GM19463 (cell line): ENCODE measurements around the gene ITGA11.

Experiments
- ATAC-seq: cut with Tn5 transposase; IDR thresholded peaks from one replicate; pipeline ENCODE4 v1.9.1; 2021; ENCODE audit warnings: mild to moderate bottlenecking, moderate library complexity; ENCODE audit not compliant: unreplicated experiment

ITGA11 gene

GRCh38 chr15:68339481-68339880, 92.5 kb downstream of the ITGA11 start:
- no peak for ATAC-seq

GRCh38 chr15:68337826-68338225, 94.1 kb downstream of the ITGA11 start:
- ATAC-seq, result no peak

DNA sequence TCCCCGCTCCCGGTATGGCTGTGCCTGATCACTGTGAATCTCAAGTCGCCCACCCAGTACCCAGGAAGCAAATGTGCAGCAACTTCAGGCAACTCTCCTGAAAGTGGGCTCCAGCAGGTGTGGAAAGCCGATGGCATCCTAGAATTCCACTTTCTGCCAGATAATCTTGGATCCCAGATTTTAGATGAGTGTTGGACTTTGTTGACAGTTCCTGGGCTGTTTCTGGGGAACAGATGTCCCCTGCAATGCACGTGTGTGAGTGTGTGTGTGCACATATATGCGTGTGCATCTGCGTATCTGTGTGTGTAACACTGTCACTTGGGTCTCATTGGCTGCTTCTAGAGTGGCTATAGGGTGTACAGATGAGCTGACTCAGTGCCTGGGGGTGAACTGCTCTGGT, 95.4 kb downstream of the ITGA11 start:
- ATAC-seq, result no peak

GRCh38 chr15:68335655-68336054, 96.3 kb downstream of the ITGA11 start:
- no peak for ATAC-seq

DNA sequence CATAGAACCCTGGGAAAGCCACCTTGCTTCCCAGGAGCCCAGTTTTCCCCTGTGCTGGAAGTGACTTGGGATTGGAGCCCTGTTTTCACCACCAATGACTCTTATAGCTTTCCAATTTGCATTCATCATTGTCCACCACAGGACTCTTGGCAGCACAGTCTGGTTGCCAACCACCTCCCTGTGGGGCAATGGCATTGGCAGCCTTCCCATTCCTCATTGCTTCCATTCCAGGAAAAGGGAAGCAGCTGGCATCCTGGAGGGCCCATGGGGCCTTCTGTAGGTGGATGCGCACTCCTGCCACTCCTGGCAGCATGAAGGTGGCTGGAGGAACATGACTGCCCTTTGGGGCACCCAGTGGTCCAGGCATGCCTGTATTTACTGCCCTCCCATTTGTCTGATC, 96.7 kb downstream of the ITGA11 start:
- no peak for ATAC-seq

DNA sequence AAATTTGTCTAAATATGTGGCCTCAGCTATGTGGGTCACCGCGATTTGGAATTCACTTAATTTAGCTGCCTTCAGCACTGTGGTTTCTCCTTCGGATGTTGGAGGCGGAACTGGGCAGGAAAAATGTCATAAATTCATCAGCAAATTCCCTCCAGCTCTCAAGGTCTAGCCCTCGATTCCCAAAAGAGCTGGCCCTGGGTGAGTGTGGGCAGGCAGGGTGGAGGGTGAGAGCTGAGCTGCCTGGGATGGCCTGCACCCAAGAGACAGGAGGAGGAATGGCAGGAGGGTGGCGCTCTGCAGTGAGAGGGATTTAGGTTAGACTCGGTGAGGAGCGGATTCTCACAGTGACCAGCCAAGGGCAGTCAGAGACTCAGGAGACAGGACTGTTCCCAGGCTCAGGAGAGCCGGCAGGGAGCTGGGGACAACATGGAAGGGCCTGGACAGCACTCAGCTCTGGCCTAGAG, 97.3 kb downstream of the ITGA11 start:
- no peak for ATAC-seq

GRCh38 chr15:68333775-68334470, 98.0 kb downstream of the ITGA11 start:
- ATAC-seq, result no peak

GRCh38 chr15:68332266-68332665, 99.7 kb downstream of the ITGA11 start:
- ATAC-seq, result no peak

GRCh38 chr15:68330901-68331300, 101.1 kb downstream of the ITGA11 start:
- no peak for ATAC-seq

DNA sequence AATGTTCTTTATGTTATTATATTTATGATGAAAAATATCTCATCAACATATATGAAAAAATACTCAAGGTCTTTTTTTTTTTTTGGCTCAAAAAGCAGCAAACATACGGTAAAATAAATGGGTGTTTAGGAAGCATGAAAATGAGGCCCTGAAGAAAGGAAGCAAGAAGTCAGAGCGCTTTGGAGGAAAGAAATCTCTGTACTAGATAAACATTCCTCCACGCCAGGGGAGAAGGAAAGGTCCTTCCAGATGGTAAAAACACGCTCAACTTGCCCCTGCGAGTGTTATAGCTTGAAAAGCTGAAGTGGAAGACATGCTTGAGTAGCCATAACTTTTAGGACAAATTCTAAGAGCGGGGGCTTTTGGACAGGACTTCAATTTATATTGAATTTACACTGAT, 101.5 kb downstream of the ITGA11 start:
- no peak for ATAC-seq

DNA sequence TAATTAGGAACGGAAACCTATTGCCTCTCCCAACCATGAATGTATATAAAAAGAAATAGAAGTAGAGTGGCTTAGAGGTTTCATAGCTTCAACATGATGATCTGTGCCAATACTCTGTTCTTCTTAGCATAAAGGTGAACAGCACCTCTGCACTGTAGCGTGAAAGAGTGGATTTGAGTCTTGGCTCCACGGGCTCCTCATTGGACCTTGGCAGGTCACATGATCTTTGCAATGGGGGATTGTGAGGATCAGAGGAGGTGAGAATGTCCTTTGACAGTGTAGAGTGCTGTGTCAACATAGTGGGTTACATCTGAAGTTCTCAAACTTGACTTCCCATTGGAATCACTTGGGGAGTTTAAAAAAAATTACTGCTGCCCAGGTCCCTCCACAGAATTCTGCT, 103.0 kb downstream of the ITGA11 start:
- ATAC-seq, result no peak

- no peak for ATAC-seq
Observed at GRCh38 chr15:68328443-68328842, 103.5 kb downstream of the ITGA11 start.

- ATAC-seq, result no peak
Observed at GRCh38 chr15:68326711-68327354, 105.1 kb downstream of the ITGA11 start.

DNA sequence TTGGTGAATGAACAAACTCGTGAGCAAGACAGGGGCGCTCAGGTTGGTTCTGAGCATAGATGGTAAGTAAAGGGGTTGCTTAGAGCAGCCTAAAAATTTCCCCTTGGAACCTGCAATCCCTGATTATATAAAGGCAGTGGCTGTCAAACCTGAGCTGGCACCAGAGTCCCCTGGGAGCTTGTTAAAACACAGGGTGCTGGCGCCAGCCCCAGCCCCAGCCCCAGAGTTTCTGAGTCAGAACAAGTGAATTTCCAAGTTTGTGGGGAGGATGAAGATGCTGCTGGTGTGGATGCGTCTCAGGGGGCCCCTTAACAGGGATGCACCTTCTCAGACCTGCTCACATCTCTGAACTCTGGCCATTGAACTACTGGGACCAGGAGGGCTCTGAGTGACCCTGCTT, 106.2 kb downstream of the ITGA11 start:
- no peak for ATAC-seq

- ATAC-seq, result no peak
Observed at GRCh38 chr15:68322796-68323195, 109.2 kb downstream of the ITGA11 start.

DNA sequence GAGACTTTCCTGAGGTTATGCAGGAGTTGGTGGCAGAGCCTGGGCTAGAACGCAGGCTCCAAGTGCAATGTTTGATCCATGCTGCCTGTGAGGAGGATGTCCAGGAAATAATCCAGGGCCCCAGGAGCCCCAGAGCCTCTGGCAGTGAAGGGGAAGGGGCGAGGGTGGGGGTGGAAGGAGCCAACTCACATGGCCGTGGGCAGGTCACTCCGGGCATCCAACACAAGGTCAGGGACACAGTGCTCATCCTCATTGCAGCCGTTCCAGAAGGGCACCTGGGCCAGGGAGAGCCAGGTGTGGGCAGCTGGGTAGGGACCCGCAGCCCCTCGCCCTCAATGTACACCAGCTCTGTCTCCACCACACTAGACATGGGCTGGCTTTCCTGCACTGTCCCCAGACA, 110.7 kb downstream of the ITGA11 start:
- no peak for ATAC-seq

- no peak for ATAC-seq
Observed at GRCh38 chr15:68319997-68320396, 112.0 kb downstream of the ITGA11 start.

DNA sequence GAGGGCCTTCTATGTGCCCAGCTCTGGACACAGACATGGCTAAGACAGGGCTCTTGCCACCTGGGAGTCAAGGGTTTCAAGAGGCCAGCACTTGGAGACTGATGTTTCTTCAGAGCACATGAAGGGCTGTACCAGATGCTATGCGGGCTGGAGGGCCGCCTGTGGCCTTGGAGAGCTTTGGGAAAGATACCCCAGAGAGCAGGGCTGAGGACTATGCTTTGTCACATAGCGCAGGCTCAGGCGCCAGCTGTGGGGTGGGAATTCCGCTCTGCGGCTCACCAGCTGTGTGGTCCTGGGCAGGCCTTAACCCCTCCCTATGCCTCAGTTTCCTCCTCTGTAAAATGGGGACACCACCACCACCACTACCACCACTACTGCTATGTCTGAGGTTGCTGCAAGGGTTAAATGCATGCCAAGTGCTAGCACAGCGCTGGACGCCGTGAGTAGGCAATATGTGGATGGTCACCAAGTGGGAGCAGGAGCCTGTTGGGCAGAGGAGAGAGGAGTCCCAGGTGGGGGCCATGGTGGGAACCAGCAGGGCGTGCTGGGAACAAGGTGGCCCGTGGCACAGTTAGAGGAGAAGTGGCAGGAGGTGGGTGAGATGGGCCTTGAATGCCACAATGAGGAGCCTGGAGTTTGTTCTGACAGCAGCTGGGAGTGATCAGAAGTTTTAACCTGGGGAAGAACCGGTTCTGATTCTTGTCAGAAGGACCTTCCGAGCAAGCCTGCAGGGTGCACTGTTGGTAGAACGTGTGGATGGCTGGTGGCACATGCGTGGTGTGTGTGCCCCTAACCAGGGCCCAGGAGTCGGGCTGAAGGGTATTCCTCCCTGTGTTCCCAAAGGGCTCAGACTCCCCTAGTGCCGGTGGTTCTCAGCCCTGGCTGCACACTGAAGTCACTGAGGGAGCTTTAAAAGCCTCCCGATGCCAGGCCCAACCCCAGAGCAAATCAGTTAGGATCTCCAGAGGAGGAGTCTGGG, 112.7 kb downstream of the ITGA11 start:
- no peak for ATAC-seq

GRCh38 chr15:68318008-68318835, 113.7 kb downstream of the ITGA11 start:
- no peak for ATAC-seq

- no peak for ATAC-seq
Observed at GRCh38 chr15:68317281-68318007, 114.5 kb downstream of the ITGA11 start.
